Measurements from ENCODE around the gene FNDC3B.

GRCh38 chr3:172246107-172246844 lies 206.9 kb downstream of the FNDC3B start:
- TF ChIP-seq CTCF (IDR thresholded peaks at IDR 0.05; ENCODE audit: low read depth, low read length) (no peak), POLR2A (IDR thresholded peaks at IDR 0.05; ENCODE audit: extremely low read depth, insufficient read length) (no peak), MAX (IDR thresholded peaks at IDR 0.05; ENCODE audit: low read depth, low read length) (no peak), MYC (IDR thresholded peaks at IDR 0.05; ENCODE audit: low read depth, low read length) (no peak)
